Measurements from ENCODE around the gene FBXO28.
A peak's percentile ranks its signal among the peaks of the same experiment; 100 is the strongest.

The FBXO28 gene

DNA sequence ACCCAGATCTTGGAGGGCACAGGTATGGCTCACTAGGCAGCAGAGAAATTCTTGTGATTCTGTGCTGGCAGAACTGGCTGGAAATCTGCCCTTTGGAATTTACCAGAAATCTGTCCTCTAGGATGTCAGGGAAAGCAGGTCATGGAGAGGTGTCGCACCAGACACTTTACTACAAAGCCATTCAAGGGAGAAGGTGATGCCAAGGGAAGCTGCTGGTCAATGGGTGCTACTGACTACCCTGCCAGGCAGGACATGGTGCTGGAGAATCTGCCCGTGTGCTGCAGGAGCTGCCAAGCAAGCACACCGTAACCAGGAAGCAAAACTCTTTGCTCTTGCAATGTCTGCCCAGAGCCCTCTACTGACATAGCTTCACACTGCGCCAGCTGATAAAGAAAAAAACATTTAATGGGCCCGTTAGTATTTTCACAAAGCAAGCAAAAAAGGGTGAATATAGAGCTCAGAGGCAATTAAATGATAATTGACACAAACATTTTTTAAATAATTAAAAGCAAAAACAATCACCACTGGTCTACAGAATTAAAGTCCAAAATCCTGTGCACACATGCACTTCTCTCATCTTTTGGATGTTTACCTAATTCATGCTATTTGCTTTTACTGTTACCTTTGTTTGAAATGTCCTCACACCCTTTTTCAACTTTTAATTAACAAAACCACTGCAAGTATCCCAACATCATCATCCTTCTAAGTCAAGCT, 7.2 kb upstream of the FBXO28 start:
- Histone ChIP-seq H3K14ac (ENCODE audit: low read length in 2 of 2) (no peak overlapping the region), H3K36me3 (ENCODE audit: control insufficient read depth in 1 of 2, insufficient read depth in 2 of 2, low read depth in 1 of 2, low read length in 2 of 2) (no peaks in the 10 kb centered on the region), H3K27me3 (ENCODE audit: control insufficient read depth in 1 of 2, insufficient read depth in 1 of 2, low read length in 2 of 2) (peaks cover 0 to 13% of the 10 kb centered on the region in 2 experiments), H2BK15ac (ENCODE audit: low read depth, poor library complexity, severe bottlenecking) (no peak overlapping the region), H3K18ac (ENCODE audit: low read depth in 1 of 2, low read length in 2 of 2) (peak overlapping the region in 1 of 2 experiments; percentile 55), H2AK5ac (ENCODE audit: low read length, severe bottlenecking) (no peak overlapping the region), H3K27ac (ENCODE audit: low read length, poor library complexity, severe bottlenecking) (peak overlapping the region; percentile 33), H3K79me1 (replicated peaks; ENCODE audit: low read length, poor library complexity, severe bottlenecking) (no peaks in the 10 kb centered on the region), H3K4ac (ENCODE audit: low read depth in 1 of 2, low read length in 2 of 2) (no peak overlapping the region), H3K9me3 (ENCODE audit: control insufficient read depth, low read length) (no peaks in the 10 kb centered on the region), H4K91ac (ENCODE audit: low read length) (peak overlapping the region; percentile 25), H3K9ac (ENCODE audit: low read length) (peak overlapping the region; percentile 56), H2BK120ac (ENCODE audit: low read depth, low read length) (no peak overlapping the region), H3K4me2 (ENCODE audit: low read length, poor library complexity, severe bottlenecking) (peak overlapping the region; percentile 33), H4K8ac (ENCODE audit: low read length) (peak overlapping the region; percentile 87), H3K4me3 (ENCODE audit: insufficient read depth in 1 of 2, low read depth in 1 of 2, low read length in 2 of 2) (peak overlapping the region in 1 of 2 experiments; percentile 49), H2AFZ (ENCODE audit: low read depth, low read length) (peak overlapping the region; percentile 99), H3K4me1 (ENCODE audit: control insufficient read depth, insufficient read depth, low read depth, low read length) (peaks cover 3% of the 10 kb centered on the region), H2BK5ac (ENCODE audit: low read depth, low read length, poor library complexity, severe bottlenecking) (no peak overlapping the region), H3K23ac (ENCODE audit: low read length in 2 of 2) (no peak overlapping the region), H2BK12ac (ENCODE audit: low read length in 2 of 2) (no peak overlapping the region)
- peak; percentile 41 for DNase-seq
- WGBS, result 31% methylated on average over 3 of the region's 5 CpGs

- no peak overlapping the region for H2BK15ac ChIP-seq (ENCODE audit: low read depth, poor library complexity, severe bottlenecking)
- no peak overlapping the region for H3K4ac ChIP-seq (ENCODE audit: low read depth in 1 of 2, low read length in 2 of 2)
- H2BK5ac ChIP-seq (ENCODE audit: low read depth, low read length, poor library complexity, severe bottlenecking), result no peak overlapping the region
- H3K27ac ChIP-seq (ENCODE audit: low read length, poor library complexity, severe bottlenecking), result no peak overlapping the region
- no peak overlapping the region for H4K91ac ChIP-seq (ENCODE audit: low read length)
- H2BK12ac ChIP-seq (ENCODE audit: low read length in 2 of 2), result no peak overlapping the region
- no peak overlapping the region for H3K14ac ChIP-seq (ENCODE audit: low read length in 2 of 2)
- no peak overlapping the region for H3K18ac ChIP-seq (ENCODE audit: low read depth in 1 of 2, low read length in 2 of 2)
- peaks cover 3% of the 10 kb centered on the region for H3K4me1 ChIP-seq (ENCODE audit: control insufficient read depth, insufficient read depth, low read depth, low read length)
- no peak overlapping the region for H2AFZ ChIP-seq (ENCODE audit: low read depth, low read length)
- no peak overlapping the region for H3K4me3 ChIP-seq (ENCODE audit: insufficient read depth in 1 of 2, low read depth in 1 of 2, low read length in 2 of 2)
- H3K79me1 ChIP-seq (replicated peaks; ENCODE audit: low read length, poor library complexity, severe bottlenecking), result no peaks in the 10 kb centered on the region
- no peak overlapping the region for H3K9ac ChIP-seq (ENCODE audit: low read length)
- H4K8ac ChIP-seq (ENCODE audit: low read length), result no peak overlapping the region
- H3K9me3 ChIP-seq (ENCODE audit: control insufficient read depth, low read length), result no peaks in the 10 kb centered on the region
- peaks cover 0 to 13% of the 10 kb centered on the region in 2 experiments for H3K27me3 ChIP-seq (ENCODE audit: control insufficient read depth in 1 of 2, insufficient read depth in 1 of 2, low read length in 2 of 2)
- no peak overlapping the region for H3K23ac ChIP-seq (ENCODE audit: low read length in 2 of 2)
- no peak for DNase-seq
- H2AK5ac ChIP-seq (ENCODE audit: low read length, severe bottlenecking), result no peak overlapping the region
- H2BK120ac ChIP-seq (ENCODE audit: low read depth, low read length), result no peak overlapping the region
- H3K36me3 ChIP-seq (ENCODE audit: control insufficient read depth in 1 of 2, insufficient read depth in 2 of 2, low read depth in 1 of 2, low read length in 2 of 2), result no peaks in the 10 kb centered on the region
- H3K4me2 ChIP-seq (ENCODE audit: low read length, poor library complexity, severe bottlenecking), result no peak overlapping the region
These were observed 6.7 kb upstream of the FBXO28 start for GRCh38 chr1:224107282-224107625.

DNA sequence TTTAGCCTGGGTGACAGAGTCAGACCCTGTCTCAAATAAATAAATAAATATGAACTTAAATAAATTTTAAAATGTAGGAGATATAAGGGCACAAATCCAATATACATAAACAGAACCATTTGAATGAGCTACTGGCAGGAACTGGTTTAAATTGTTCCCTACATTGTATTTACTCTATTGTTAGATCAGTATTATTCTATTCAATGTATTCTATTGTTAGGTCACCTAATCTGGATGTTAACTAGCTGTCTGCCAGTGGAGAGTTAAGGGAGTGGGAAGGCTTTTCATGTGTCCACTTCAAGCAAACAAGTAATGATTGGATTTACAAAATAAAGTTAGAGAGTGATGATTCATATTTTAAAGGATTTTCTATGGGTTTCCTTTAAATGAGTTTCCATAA, 4.9 kb upstream of the FBXO28 start:
- Histone ChIP-seq H3K27ac (ENCODE audit: low read length, poor library complexity, severe bottlenecking) (no peak overlapping the region), H3K14ac (ENCODE audit: low read length in 2 of 2) (no peak overlapping the region), H3K23ac (ENCODE audit: low read length in 2 of 2) (no peak overlapping the region), H3K9me3 (ENCODE audit: control insufficient read depth, low read length) (no peaks in the 10 kb centered on the region), H4K91ac (ENCODE audit: low read length) (no peak overlapping the region), H3K18ac (ENCODE audit: low read depth in 1 of 2, low read length in 2 of 2) (no peak overlapping the region), H3K4ac (ENCODE audit: low read depth in 1 of 2, low read length in 2 of 2) (no peak overlapping the region), H3K4me2 (ENCODE audit: low read length, poor library complexity, severe bottlenecking) (no peak overlapping the region), H2BK15ac (ENCODE audit: low read depth, poor library complexity, severe bottlenecking) (no peak overlapping the region), H3K27me3 (ENCODE audit: control insufficient read depth in 1 of 2, insufficient read depth in 1 of 2, low read length in 2 of 2) (peaks cover 0 to 13% of the 10 kb centered on the region in 2 experiments), H4K8ac (ENCODE audit: low read length) (no peak overlapping the region), H3K9ac (ENCODE audit: low read length) (no peak overlapping the region), H2AK5ac (ENCODE audit: low read length, severe bottlenecking) (no peak overlapping the region), H2BK5ac (ENCODE audit: low read depth, low read length, poor library complexity, severe bottlenecking) (no peak overlapping the region), H3K4me1 (ENCODE audit: control insufficient read depth, insufficient read depth, low read depth, low read length) (peaks cover 3% of the 10 kb centered on the region), H3K4me3 (ENCODE audit: insufficient read depth in 1 of 2, low read depth in 1 of 2, low read length in 2 of 2) (no peak overlapping the region), H2BK12ac (ENCODE audit: low read length in 2 of 2) (no peak overlapping the region), H2AFZ (ENCODE audit: low read depth, low read length) (no peak overlapping the region), H2BK120ac (ENCODE audit: low read depth, low read length) (no peak overlapping the region), H3K36me3 (ENCODE audit: control insufficient read depth in 1 of 2, insufficient read depth in 2 of 2, low read depth in 1 of 2, low read length in 2 of 2) (no peaks in the 10 kb centered on the region), H3K79me1 (replicated peaks; ENCODE audit: low read length, poor library complexity, severe bottlenecking) (no peaks in the 10 kb centered on the region)
- no peak for DNase-seq

DNA sequence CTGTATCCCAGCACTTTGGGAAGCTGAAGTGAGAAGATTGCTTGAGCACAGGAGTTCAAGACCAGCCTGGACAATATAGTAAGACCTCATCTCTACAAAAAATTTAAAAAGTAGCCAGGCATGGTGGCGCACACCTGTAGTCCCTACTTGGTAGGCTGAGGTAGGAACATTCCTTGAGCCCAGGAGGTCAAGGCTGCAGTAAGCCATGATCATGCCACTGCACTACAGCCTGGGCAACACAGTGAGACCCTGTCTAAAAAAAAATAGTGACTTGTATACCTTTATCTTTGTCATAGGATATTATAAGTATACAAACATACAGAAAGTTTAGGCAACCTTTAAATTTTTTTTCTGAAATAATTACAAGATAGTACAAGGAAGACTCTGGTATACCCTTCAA, 3.9 kb upstream of the FBXO28 start:
- H3K18ac ChIP-seq (ENCODE audit: low read depth in 1 of 2, low read length in 2 of 2), result no peak overlapping the region
- H3K4me1 ChIP-seq (ENCODE audit: control insufficient read depth, insufficient read depth, low read depth, low read length), result peaks cover 3% of the 10 kb centered on the region
- no peak overlapping the region for H3K27ac ChIP-seq (ENCODE audit: low read length, poor library complexity, severe bottlenecking)
- H2BK12ac ChIP-seq (ENCODE audit: low read length in 2 of 2), result no peak overlapping the region
- H3K14ac ChIP-seq (ENCODE audit: low read length in 2 of 2), result no peak overlapping the region
- no peak overlapping the region for H3K4ac ChIP-seq (ENCODE audit: low read depth in 1 of 2, low read length in 2 of 2)
- H3K4me2 ChIP-seq (ENCODE audit: low read length, poor library complexity, severe bottlenecking), result no peak overlapping the region
- H2BK120ac ChIP-seq (ENCODE audit: low read depth, low read length), result no peak overlapping the region
- no peak overlapping the region for H2BK15ac ChIP-seq (ENCODE audit: low read depth, poor library complexity, severe bottlenecking)
- H2AFZ ChIP-seq (ENCODE audit: low read depth, low read length), result no peak overlapping the region
- no peak overlapping the region for H4K8ac ChIP-seq (ENCODE audit: low read length)
- H3K36me3 ChIP-seq (ENCODE audit: control insufficient read depth in 1 of 2, insufficient read depth in 2 of 2, low read depth in 1 of 2, low read length in 2 of 2), result no peaks in the 10 kb centered on the region
- no peaks in the 10 kb centered on the region for H3K9me3 ChIP-seq (ENCODE audit: control insufficient read depth, low read length)
- peaks cover 0 to 8% of the 10 kb centered on the region in 2 experiments for H3K27me3 ChIP-seq (ENCODE audit: control insufficient read depth in 1 of 2, insufficient read depth in 1 of 2, low read length in 2 of 2)
- H3K4me3 ChIP-seq (ENCODE audit: insufficient read depth in 1 of 2, low read depth in 1 of 2, low read length in 2 of 2), result no peak overlapping the region
- H3K23ac ChIP-seq (ENCODE audit: low read length in 2 of 2), result no peak overlapping the region
- H4K91ac ChIP-seq (ENCODE audit: low read length), result no peak overlapping the region
- DNase-seq, result no peak
- H3K9ac ChIP-seq (ENCODE audit: low read length), result no peak overlapping the region
- WGBS, result 78% methylated on average over 1 of the region's 1 CpG
- H2AK5ac ChIP-seq (ENCODE audit: low read length, severe bottlenecking), result no peak overlapping the region
- no peak overlapping the region for H2BK5ac ChIP-seq (ENCODE audit: low read depth, low read length, poor library complexity, severe bottlenecking)
- H3K79me1 ChIP-seq (replicated peaks; ENCODE audit: low read length, poor library complexity, severe bottlenecking), result no peaks in the 10 kb centered on the region
